Smooth muscle cell (in vitro differentiated cells): ENCODE results near the gene GCSH. TPM values are rescaled to one million over a fixed set of nuclear protein-coding genes. Genes with fewer than 3 reads are reported as not detected.
"Not testable (repeated sequence)": the region's sequence is repeated elsewhere in the genome, so short reads cannot be mapped to it uniquely, and the experiment has no call there.

Source experiments
- DNase-seq: peaks from one replicate; lab custom pipeline; 2025; ENCODE audit not compliant: unreplicated experiment; lab: John Stamatoyannopoulos, UW
- H2AFZ ChIP-seq: fragments of 200-600 bp; sonication (generic); 2 replicates; pipeline ENCODE4 v1.6.0; 2016; ENCODE audit warnings: antibody characterized with exemption, low read depth, mild to moderate bottlenecking
- H3F3A ChIP-seq: fragments of 200-600 bp; sonication (generic); 2 replicates; pipeline ENCODE4 v1.6.0; 2017; ENCODE audit warnings: antibody characterized with exemption, low read depth
- H3K27ac ChIP-seq: fragments of 200-600 bp; sonication (generic); 2 replicates; pipeline ENCODE4 v1.5.1; 2016; ENCODE audit warnings: low read depth, mild to moderate bottlenecking
- H3K27me3 ChIP-seq: fragments of 200-600 bp; sonication (generic); 2 replicates; pipeline ENCODE4 v1.6.1; 2016; ENCODE audit warnings: low read depth, mild to moderate bottlenecking
- H3K36me3 ChIP-seq: fragments of 200-600 bp; sonication (generic); 2 replicates; pipeline ENCODE4 v1.5.1; 2016; ENCODE audit warnings: low read depth
- H3K4me1 ChIP-seq: fragments of 200-600 bp; sonication (generic); 2 replicates; pipeline ENCODE4 v1.5.1; 2016; ENCODE audit warnings: low read depth
- H3K4me2 ChIP-seq: fragments of 200-600 bp; sonication (generic); 2 replicates; pipeline ENCODE4 v1.6.0; 2016; ENCODE audit warnings: mild to moderate bottlenecking
- H3K4me3 ChIP-seq: fragments of 200-600 bp; sonication (generic); 2 replicates; pipeline ENCODE4 v1.5.1; 2016; ENCODE audit warnings: mild to moderate bottlenecking
- H3K79me2 ChIP-seq: fragments of 200-600 bp; sonication (generic); 2 replicates; pipeline ENCODE4 v1.6.0; 2016; ENCODE audit warnings: low read depth, mild to moderate bottlenecking
- H3K9ac ChIP-seq: fragments of 200-600 bp; sonication (generic); 2 replicates; pipeline ENCODE4 v1.6.0; 2016; ENCODE audit warnings: low read depth
- H3K9me3 ChIP-seq: fragments of 200-600 bp; sonication (generic); replicated peaks from 2 replicates; pipeline ENCODE4 v1.5.1; 2016; ENCODE audit warnings: low read depth
- H4K20me1 ChIP-seq: fragments of 200-600 bp; sonication (generic); 2 replicates; pipeline ENCODE4 v1.6.0; 2016; ENCODE audit warnings: low read depth
- CTCF ChIP-seq: fragments of 200-600 bp; sonication (generic); IDR thresholded peaks from 2 replicates; pipeline ENCODE4 v1.5.1; 2017; ENCODE audit warnings: borderline replicate concordance, mild to moderate bottlenecking, antibody characterized with exemption; ENCODE audit not compliant: insufficient read depth, poor library complexity, severe bottlenecking
- WGBS: methylation state at CpG from one replicate; pipeline ENCODE4 v1.1.7; 2016; ENCODE audit warnings: low lambda C conversion rate; 5-methylcytosine and 5-hydroxymethylcytosine counted together
- polyA plus RNA-seq: library from polyadenylated mRNA; unstranded; fragments of >200 nt; fragmentation: Nextera tagmentation; extraction: Ambion mirVana; gene quantifications from 2 replicates; pipeline ENCODE4 v1.2.1, GENCODE V29; 2016
- total RNA-seq: library from RNA; depleted of rRNA; stranded (reverse); fragments of >200 nt; gene quantifications from 2 replicates; pipeline ENCODE4 v1.2.3, GENCODE V29; 2014

The GCSH gene
- total and polyA plus RNA-seq, 2 experiments from 2014 or later = 42.4 to 48.1 TPM

GRCh38 chr16:81116285-81116684 is 20.1 kb upstream of the GCSH start:
- no peaks in the 10 kb centered on the region for H3K79me2 ChIP-seq
- WGBS = 90% methylated on average over 8 of the region's 9 CpGs

DNA sequence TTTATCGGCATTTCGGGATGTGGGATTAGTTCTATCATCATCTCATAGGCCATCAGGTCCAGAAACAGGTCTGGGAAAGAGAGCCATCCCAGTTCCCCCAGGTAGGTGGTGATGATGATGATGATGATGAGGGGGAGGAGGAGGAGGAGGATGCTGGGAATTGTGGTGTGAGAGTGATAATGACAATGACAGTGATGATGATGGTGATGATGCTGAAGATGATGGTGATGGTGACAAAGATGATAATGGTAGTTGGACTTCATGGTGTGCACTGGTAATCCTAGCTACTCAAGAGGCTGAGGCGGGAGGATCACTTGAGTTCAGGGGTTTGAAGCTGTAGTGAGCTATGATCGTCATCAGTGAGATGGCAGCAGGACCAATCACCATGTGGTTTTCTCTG is 16.3 kb upstream of the GCSH start:
- 93% methylated on average over 4 of the region's 4 CpGs for WGBS
- TF ChIP-seq CTCF = no peak
- H3K9ac ChIP-seq = no peak overlapping the region

More at GRCh38 chr16:81116285-81116684, 20.1 kb upstream of the GCSH start:
- H3K36me3 ChIP-seq = no peaks in the 10 kb centered on the region
- H2AFZ ChIP-seq = no peak overlapping the region
- no peak overlapping the region for H3K9ac ChIP-seq
- H4K20me1 ChIP-seq = no peaks in the 10 kb centered on the region
- peaks cover 4% of the 10 kb centered on the region for H3K27me3 ChIP-seq
- no peaks in the 10 kb centered on the region for H3F3A ChIP-seq
- no peaks in the 10 kb centered on the region for H3K9me3 ChIP-seq
- H3K27ac ChIP-seq = no peak overlapping the region
- H3K4me2 ChIP-seq = no peak overlapping the region
- DNase-seq = no peak
- no peak overlapping the region for H3K4me3 ChIP-seq
- no peak for TF ChIP-seq CTCF
- no peaks in the 10 kb centered on the region for H3K4me1 ChIP-seq

GRCh38 chr16:81109274-81109673 is 13.1 kb upstream of the GCSH start:
- not testable (repeated sequence) for H3K27me3 ChIP-seq, H3K36me3 ChIP-seq, H3K4me2 ChIP-seq, H3K4me1 ChIP-seq, H4K20me1 ChIP-seq, H3K79me2 ChIP-seq, H2AFZ ChIP-seq, DNase-seq, H3F3A ChIP-seq, H3K9ac ChIP-seq, H3K9me3 ChIP-seq, H3K27ac ChIP-seq, H3K4me3 ChIP-seq
- WGBS = 93% methylated on average over 6 of the region's 6 CpGs

More for the DNA sequence above, 16.3 kb upstream of the GCSH start:
- Histone ChIP-seq H4K20me1 (no peaks in the 10 kb centered on the region), H3K9me3 (no peaks in the 10 kb centered on the region), H2AFZ (no peak overlapping the region), H3K4me3 (no peak overlapping the region), H3K4me1 (no peaks in the 10 kb centered on the region), H3K4me2 (no peak overlapping the region), H3F3A (no peaks in the 10 kb centered on the region), H3K27me3 (no peaks in the 10 kb centered on the region), H3K79me2 (no peaks in the 10 kb centered on the region), H3K36me3 (no peaks in the 10 kb centered on the region), H3K27ac (no peak overlapping the region)
- no peak for DNase-seq

DNA sequence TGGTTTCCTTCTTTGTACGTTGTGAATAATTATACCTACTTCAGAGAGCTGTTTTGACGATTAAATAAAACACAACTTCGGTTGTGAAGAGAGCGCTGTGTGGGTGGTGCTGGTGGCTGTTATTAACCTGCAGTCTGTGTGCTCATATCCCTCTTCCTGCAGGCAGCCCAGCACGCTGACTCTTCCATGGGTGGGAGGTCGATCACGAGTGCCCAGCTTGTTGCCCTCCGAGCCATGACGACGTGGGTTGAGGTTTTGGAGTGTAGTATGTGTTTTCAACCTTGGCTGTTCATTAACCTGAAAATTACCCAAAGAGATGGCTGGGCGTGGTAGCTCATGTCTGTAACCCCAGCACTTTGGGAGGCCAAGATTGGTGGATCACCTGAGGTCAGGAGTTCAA is 11.3 kb upstream of the GCSH start:
- H3K36me3 ChIP-seq = no peaks in the 10 kb centered on the region
- H3K27me3 ChIP-seq = no peaks in the 10 kb centered on the region
- no peak overlapping the region for H3K9ac ChIP-seq
- no peak overlapping the region for H2AFZ ChIP-seq
- WGBS = 91% methylated on average over 11 of the region's 11 CpGs
- H3K4me2 ChIP-seq = no peak overlapping the region
- H4K20me1 ChIP-seq = no peaks in the 10 kb centered on the region
- no peaks in the 10 kb centered on the region for H3K9me3 ChIP-seq
- DNase-seq = no peak
- no peak overlapping the region for H3K27ac ChIP-seq
- H3K79me2 ChIP-seq = no peaks in the 10 kb centered on the region
- H3K4me1 ChIP-seq = no peaks in the 10 kb centered on the region
- no peak for TF ChIP-seq CTCF
- H3F3A ChIP-seq = no peaks in the 10 kb centered on the region
- H3K4me3 ChIP-seq = no peak overlapping the region
